ENCODE measurements around the gene SLC35B2.
A peak's percentile ranks its signal among the peaks of the same experiment; 100 is the strongest.

SLC35B2 gene

GRCh38 chr6:44253307-44254101 lies 3.8 kb downstream of the SLC35B2 start:
- DNase-seq (ENCODE audit: low spot score) = no peak

- DNase-seq (ENCODE audit: low spot score) = no peak
Measured at GRCh38 chr6:44251576-44252524, 5.5 kb downstream of the SLC35B2 start.

- no peak for DNase-seq (ENCODE audit: low spot score)
Measured at GRCh38 chr6:44250718-44251123, 6.6 kb downstream of the SLC35B2 start.

- DNase-seq (ENCODE audit: low spot score) = no peak
Measured at GRCh38 chr6:44250067-44250717, 7.1 kb downstream of the SLC35B2 start.

- no peak for DNase-seq (ENCODE audit: low spot score)
Measured at GRCh38 chr6:44249082-44249748, 8.1 kb downstream of the SLC35B2 start.

- DNase-seq (ENCODE audit: low spot score) = no peak
Measured at GRCh38 chr6:44248579-44248978, 8.7 kb downstream of the SLC35B2 start.

GRCh38 chr6:44247338-44248302 lies 9.7 kb downstream of the SLC35B2 start:
- no peak for DNase-seq (ENCODE audit: low spot score)

GRCh38 chr6:44246663-44247337 lies 10.5 kb downstream of the SLC35B2 start, which contains the start of gene HSP90AB1:
HSP90AB1 (plus strand) TSS chr6:44247101; CDS start chr6:44248630, 1,529 bp downstream.
- DNase-seq (ENCODE audit: low spot score) = peak; percentile 98

GRCh38 chr6:44245912-44246662 lies 11.2 kb downstream of the SLC35B2 start:
- DNase-seq (ENCODE audit: low spot score) = peak; percentile 84

GRCh38 chr6:44245391-44245911 lies 11.9 kb downstream of the SLC35B2 start:
- no peak for DNase-seq (ENCODE audit: low spot score)

- DNase-seq (ENCODE audit: low spot score) = no peak
Measured at GRCh38 chr6:44243345-44243744, 14.0 kb downstream of the SLC35B2 start.

- no peak for DNase-seq (ENCODE audit: low spot score)
Measured at GRCh38 chr6:44238687-44239350, 18.5 kb downstream of the SLC35B2 start.

- DNase-seq (ENCODE audit: low spot score) = no peak
Measured at GRCh38 chr6:44237813-44238433, 19.4 kb downstream of the SLC35B2 start.

GRCh38 chr6:44237021-44237812 lies 20.1 kb downstream of the SLC35B2 start:
- peak; percentile 75 for DNase-seq (ENCODE audit: low spot score)

GRCh38 chr6:44235891-44236516 lies 21.3 kb downstream of the SLC35B2 start:
- DNase-seq (ENCODE audit: low spot score) = no peak

GRCh38 chr6:44235269-44235668 lies 22.1 kb downstream of the SLC35B2 start:
- DNase-seq (ENCODE audit: low spot score) = no peak

Measured in COLO829 (cell line).